Neuronal stem cell (in vitro differentiated cells): Measurements from ENCODE around the gene LYPD6.
A peak's percentile ranks its signal among the peaks of the same experiment; 100 is the strongest.

Source experiments
- DNase-seq: peaks from one replicate; pipeline ENCODE4 v3.0.0-alpha.2; 2013; ENCODE audit warnings: low spot score
- H2AFZ ChIP-seq: one replicate; pipeline ENCODE4 v1.6.1; 2013; ENCODE audit warnings: mild to moderate bottlenecking, low read length, inconsistent platforms
- H2AK5ac ChIP-seq: 2 replicates; pipeline ENCODE4 v1.6.1; 2013; ENCODE audit warnings: low read depth, mild to moderate bottlenecking, inconsistent platforms, low read length, moderate library complexity, mixed read lengths
- H2BK120ac ChIP-seq: 2 replicates; pipeline ENCODE4 v1.6.1; 2013; ENCODE audit warnings: low read depth, mild to moderate bottlenecking, inconsistent platforms, low read length, moderate library complexity, mixed read lengths
- H2BK12ac ChIP-seq: one replicate; pipeline ENCODE4 v1.6.1; 2013; ENCODE audit warnings: low read length, inconsistent platforms
- H2BK15ac ChIP-seq: 2 replicates; pipeline ENCODE4 v1.6.1; 2013; ENCODE audit warnings: mild to moderate bottlenecking, low read length, inconsistent platforms, mixed read lengths
- H2BK5ac ChIP-seq: one replicate; pipeline ENCODE4 v1.6.1; 2013; ENCODE audit warnings: inconsistent platforms, mild to moderate bottlenecking, low read length, moderate library complexity
- H3K14ac ChIP-seq: one replicate; pipeline ENCODE4 v1.6.1; 2013; ENCODE audit warnings: low read length, inconsistent platforms
- H3K18ac ChIP-seq: 2 replicates; pipeline ENCODE4 v1.6.1; 2013; ENCODE audit warnings: low read length, inconsistent platforms
- H3K23ac ChIP-seq: 2 replicates; pipeline ENCODE4 v1.6.1; 2013; ENCODE audit warnings: low read depth, mild to moderate bottlenecking, mixed read lengths, low read length, inconsistent platforms; ENCODE audit not compliant: poor library complexity
- H3K27ac ChIP-seq: replicated peaks from 3 replicates; pipeline ENCODE4 v1.5.1; 2013; ENCODE audit warnings: low read length, inconsistent platforms
- H3K27me3 ChIP-seq, 3 experiments: 2 replicates each; pipeline ENCODE4 v1.6.1; 2013; ENCODE audit warnings: low read length in 3 of 3, mild to moderate bottlenecking in 2 of 3, inconsistent platforms in 1 of 3, low read depth in 1 of 3, mixed read lengths in 1 of 3, moderate library complexity in 1 of 3; ENCODE audit not compliant: control insufficient read depth in 3 of 3, insufficient read depth in 3 of 3
- H3K36me3 ChIP-seq, 2 donors: replicated peaks in 1 of 2; 2 replicates each; pipeline ENCODE4 v1.6.1; 2013; ENCODE audit warnings: low read length in 2 of 2; ENCODE audit not compliant: control insufficient read depth in 2 of 2, insufficient read depth in 2 of 2
- H3K4ac ChIP-seq: 2 replicates; pipeline ENCODE4 v1.6.1; 2013; ENCODE audit warnings: inconsistent platforms, mild to moderate bottlenecking, low read length, moderate library complexity
- H3K4me1 ChIP-seq, 2 donors: 1 replicate in 1 of 2; 2 replicates in 1 of 2; pipeline ENCODE4 v1.6.1; 2013; ENCODE audit warnings: low read length in 2 of 2, low read depth in 1 of 2; ENCODE audit not compliant: control insufficient read depth in 2 of 2, insufficient read depth in 1 of 2
- H3K4me2 ChIP-seq: one replicate; pipeline ENCODE4 v1.6.1; 2013; ENCODE audit warnings: mild to moderate bottlenecking, low read length, inconsistent platforms; ENCODE audit not compliant: insufficient read depth, poor library complexity, severe bottlenecking
- H3K4me3 ChIP-seq, 2 donors: 2 replicates each; pipeline ENCODE4 v1.5.1; 2013; ENCODE audit warnings: low read length in 2 of 2, mild to moderate bottlenecking in 2 of 2, inconsistent platforms in 1 of 2, moderate library complexity in 1 of 2
- H3K79me1 ChIP-seq: one replicate; pipeline ENCODE4 v1.6.1; 2013; ENCODE audit warnings: low read depth, mild to moderate bottlenecking, inconsistent platforms, low read length, moderate library complexity
- H3K9ac ChIP-seq: one replicate; pipeline ENCODE4 v1.6.1; 2013; ENCODE audit warnings: mild to moderate bottlenecking, low read depth, low read length, inconsistent platforms; ENCODE audit not compliant: poor library complexity
- H3K9me3 ChIP-seq, 2 donors: replicated peaks in 1 of 2; 2 replicates each; pipeline versions ENCODE3 to v1.6.1; 2013; ENCODE audit warnings: low read length in 2 of 2, mild to moderate bottlenecking in 2 of 2, inconsistent platforms in 1 of 2, low read depth in 1 of 2, mixed read lengths in 1 of 2, moderate library complexity in 1 of 2; ENCODE audit not compliant: control insufficient read depth in 2 of 2, insufficient read depth in 1 of 2
- H4K8ac ChIP-seq: one replicate; pipeline ENCODE4 v1.6.1; 2013; ENCODE audit warnings: low read depth, mild to moderate bottlenecking, inconsistent platforms, low read length, moderate library complexity
- H4K91ac ChIP-seq: one replicate; pipeline ENCODE4 v1.6.1; 2013; ENCODE audit warnings: low read length, low read depth, mild to moderate bottlenecking, inconsistent platforms; ENCODE audit not compliant: poor library complexity
- WGBS, 2 donors: extraction: QIAGEN DNeasy Blood & Tissue Kit; methylation state at CpG; one replicate each; pipeline ENCODE4 v1.1.7; 2013; ENCODE audit warnings: missing lambda C conversion rate in 2 of 2, mixed read lengths in 1 of 2; ENCODE audit not compliant: insufficient read length in 2 of 2, insufficient replicate concordance in 1 of 2; ENCODE audit errors: extremely low coverage in 2 of 2; 5-methylcytosine and 5-hydroxymethylcytosine counted together

The LYPD6 gene

GRCh38 chr2:149363958-149364357 lies 33.6 kb downstream of the LYPD6 start:
- Histone ChIP-seq H3K18ac (no peak overlapping the region), H3K27ac (peak overlapping the region; percentile 54), H3K4me1 (peaks cover 0 to 4% of the 10 kb centered on the region in 2 donors), H3K9ac (no peak overlapping the region), H2BK12ac (no peak overlapping the region), H3K27me3 (no peaks in the 10 kb centered on the region), H2AK5ac (no peak overlapping the region), H2BK120ac (no peak overlapping the region), H2AFZ (no peak overlapping the region), H3K9me3 (peaks cover 0 to 4% of the 10 kb centered on the region in 2 donors), H3K4me3 (no peak overlapping the region), H3K36me3 (no peaks in the 10 kb centered on the region), H3K79me1 (no peaks in the 10 kb centered on the region), H2BK5ac (no peak overlapping the region), H3K4ac (no peak overlapping the region), H4K91ac (no peak overlapping the region), H2BK15ac (no peak overlapping the region), H3K4me2 (no peak overlapping the region), H3K23ac (no peak overlapping the region), H4K8ac (no peak overlapping the region), H3K14ac (no peak overlapping the region)
- WGBS, 2 donors, result no CpG with 5 or more reads among the region's 1 CpG
- DNase-seq, result peak; percentile 8

- no peaks in the 10 kb centered on the region for H3K36me3 ChIP-seq
- peaks cover 0 to 4% of the 10 kb centered on the region in 2 donors for H3K9me3 ChIP-seq
- no peak overlapping the region for H2BK120ac ChIP-seq
- H3K79me1 ChIP-seq, result no peaks in the 10 kb centered on the region
- H3K4ac ChIP-seq, result no peak overlapping the region
- no peak overlapping the region for H3K27ac ChIP-seq
- H4K91ac ChIP-seq, result no peak overlapping the region
- no peak overlapping the region for H3K4me3 ChIP-seq
- H3K4me2 ChIP-seq, result no peak overlapping the region
- H3K18ac ChIP-seq, result no peak overlapping the region
- H2BK15ac ChIP-seq, result no peak overlapping the region
- no peak overlapping the region for H2AK5ac ChIP-seq
- no peak overlapping the region for H2BK12ac ChIP-seq
- H3K23ac ChIP-seq, result no peak overlapping the region
- H2AFZ ChIP-seq, result no peak overlapping the region
- peaks cover 0 to 4% of the 10 kb centered on the region in 2 donors for H3K4me1 ChIP-seq
- no peak overlapping the region for H2BK5ac ChIP-seq
- H4K8ac ChIP-seq, result no peak overlapping the region
- no peaks in the 10 kb centered on the region for H3K27me3 ChIP-seq
- no peak for DNase-seq
- H3K14ac ChIP-seq, result no peak overlapping the region
- no peak overlapping the region for H3K9ac ChIP-seq
Measured at GRCh38 chr2:149364839-149365238, 34.5 kb downstream of the LYPD6 start.

GRCh38 chr2:149365931-149366583 lies 35.7 kb downstream of the LYPD6 start:
- H3K36me3 ChIP-seq, result no peaks in the 10 kb centered on the region
- H4K91ac ChIP-seq, result no peak overlapping the region
- no peak overlapping the region for H2BK15ac ChIP-seq
- H3K4me2 ChIP-seq, result no peak overlapping the region
- no peak overlapping the region for H2BK120ac ChIP-seq
- H2BK5ac ChIP-seq, result no peak overlapping the region
- no peak overlapping the region for H3K14ac ChIP-seq
- H4K8ac ChIP-seq, result no peak overlapping the region
- H2BK12ac ChIP-seq, result no peak overlapping the region
- H3K9ac ChIP-seq, result no peak overlapping the region
- no peak overlapping the region for H3K27ac ChIP-seq
- peaks cover 0 to 6% of the 10 kb centered on the region in 2 donors for H3K9me3 ChIP-seq
- no peaks in the 10 kb centered on the region for H3K27me3 ChIP-seq
- no peak overlapping the region for H2AFZ ChIP-seq
- no peak overlapping the region for H3K18ac ChIP-seq
- no peak for DNase-seq
- H3K4ac ChIP-seq, result no peak overlapping the region
- no peaks in the 10 kb centered on the region for H3K79me1 ChIP-seq
- H3K4me1 ChIP-seq, result peaks cover 0 to 3% of the 10 kb centered on the region in 2 donors
- no CpG with 5 or more reads among the region's 5 CpGs for WGBS, 2 donors
- H2AK5ac ChIP-seq, result no peak overlapping the region
- H3K4me3 ChIP-seq, result no peak overlapping the region
- no peak overlapping the region for H3K23ac ChIP-seq

- no peak overlapping the region for H3K4me3 ChIP-seq
- H2AK5ac ChIP-seq, result no peak overlapping the region
- no peak overlapping the region for H2BK12ac ChIP-seq
- peaks cover 0 to 3% of the 10 kb centered on the region in 2 donors for H3K4me1 ChIP-seq
- no CpG with 5 or more reads among the region's 5 CpGs for WGBS, 2 donors
- H3K4ac ChIP-seq, result no peak overlapping the region
- H3K36me3 ChIP-seq, result no peaks in the 10 kb centered on the region
- H3K9ac ChIP-seq, result no peak overlapping the region
- no peak overlapping the region for H2AFZ ChIP-seq
- no peak overlapping the region for H3K4me2 ChIP-seq
- H3K18ac ChIP-seq, result no peak overlapping the region
- no peak overlapping the region for H4K8ac ChIP-seq
- peaks cover 0 to 6% of the 10 kb centered on the region in 2 donors for H3K9me3 ChIP-seq
- H2BK5ac ChIP-seq, result no peak overlapping the region
- no peaks in the 10 kb centered on the region for H3K27me3 ChIP-seq
- no peak overlapping the region for H4K91ac ChIP-seq
- H3K79me1 ChIP-seq, result no peaks in the 10 kb centered on the region
- DNase-seq, result no peak
- H3K27ac ChIP-seq, result no peak overlapping the region
- no peak overlapping the region for H2BK15ac ChIP-seq
- no peak overlapping the region for H3K14ac ChIP-seq
- no peak overlapping the region for H3K23ac ChIP-seq
- no peak overlapping the region for H2BK120ac ChIP-seq
Measured at GRCh38 chr2:149370061-149370775, 39.8 kb downstream of the LYPD6 start.
